NOMO-1 (cell line): ENCODE data around the gene EFNA3.

Source experiments
- DNase-seq, 2 experiments: peaks; one replicate each; lab custom pipeline; 2025; ENCODE audit not compliant: unreplicated experiment in 2 of 2; lab: John Stamatoyannopoulos, UW

Gene EFNA3

GRCh38 chr1:155128755-155129473 is 50.3 kb downstream of the EFNA3 start:
- DNase-seq, result no peak

- no peak for DNase-seq
Observed at GRCh38 chr1:155130272-155131006, 51.8 kb downstream of the EFNA3 start.

- no peak for DNase-seq
Observed at GRCh38 chr1:155131285-155131684, 52.6 kb downstream of the EFNA3 start.

DNA sequence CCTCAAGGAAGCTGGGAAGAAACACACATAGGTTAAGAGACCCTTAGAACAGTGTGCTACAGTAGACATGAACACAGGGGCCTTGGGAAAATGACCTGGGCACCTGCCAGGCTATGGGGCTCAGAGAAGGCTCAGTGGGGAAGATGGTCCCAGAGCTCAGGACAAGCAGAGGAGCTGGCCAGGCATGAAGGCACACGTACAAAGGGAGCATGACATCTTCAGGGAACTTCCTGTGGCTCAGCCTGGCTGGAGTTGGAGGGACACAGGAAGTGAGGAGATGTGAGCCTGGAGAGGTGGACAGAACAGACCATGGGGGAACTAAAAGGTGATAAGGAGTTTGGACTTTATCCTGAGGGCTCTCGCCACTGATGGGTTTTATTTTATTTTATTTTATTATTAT is 53.2 kb downstream of the EFNA3 start:
- DNase-seq, result no peak

GRCh38 chr1:155133799-155134281 is 55.2 kb downstream of the EFNA3 start:
- no peak for DNase-seq

GRCh38 chr1:155134322-155134721 is 55.7 kb downstream of the EFNA3 start:
- DNase-seq, result no peak

DNA sequence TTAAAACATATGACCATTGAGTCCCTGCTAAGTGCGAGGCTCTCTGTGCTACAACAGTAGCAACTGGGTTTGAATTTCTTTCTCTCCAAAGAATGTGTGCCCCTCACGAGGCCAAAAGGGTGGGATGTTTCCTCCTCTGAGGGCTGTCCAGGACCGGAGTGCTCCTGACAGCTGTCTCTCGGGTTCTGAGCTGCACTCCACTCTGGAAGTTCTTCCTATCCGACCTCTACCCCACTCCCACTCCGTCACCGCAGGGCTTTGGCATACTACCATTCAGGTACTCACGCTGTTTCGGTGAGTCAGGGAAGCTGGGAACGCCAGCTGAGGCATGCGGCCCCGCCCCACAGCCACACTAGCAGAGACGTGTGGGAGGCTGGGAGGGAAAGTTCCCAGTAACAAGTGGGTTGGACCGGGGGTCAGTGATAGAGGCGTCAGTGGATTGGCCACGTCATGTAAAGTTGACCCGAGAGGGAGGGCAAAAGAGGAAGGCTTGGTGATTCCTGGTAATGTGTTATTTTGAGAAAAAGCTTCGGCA is 56.3 kb downstream of the EFNA3 start:
- peak; percentile 44 to 65 for DNase-seq

DNA sequence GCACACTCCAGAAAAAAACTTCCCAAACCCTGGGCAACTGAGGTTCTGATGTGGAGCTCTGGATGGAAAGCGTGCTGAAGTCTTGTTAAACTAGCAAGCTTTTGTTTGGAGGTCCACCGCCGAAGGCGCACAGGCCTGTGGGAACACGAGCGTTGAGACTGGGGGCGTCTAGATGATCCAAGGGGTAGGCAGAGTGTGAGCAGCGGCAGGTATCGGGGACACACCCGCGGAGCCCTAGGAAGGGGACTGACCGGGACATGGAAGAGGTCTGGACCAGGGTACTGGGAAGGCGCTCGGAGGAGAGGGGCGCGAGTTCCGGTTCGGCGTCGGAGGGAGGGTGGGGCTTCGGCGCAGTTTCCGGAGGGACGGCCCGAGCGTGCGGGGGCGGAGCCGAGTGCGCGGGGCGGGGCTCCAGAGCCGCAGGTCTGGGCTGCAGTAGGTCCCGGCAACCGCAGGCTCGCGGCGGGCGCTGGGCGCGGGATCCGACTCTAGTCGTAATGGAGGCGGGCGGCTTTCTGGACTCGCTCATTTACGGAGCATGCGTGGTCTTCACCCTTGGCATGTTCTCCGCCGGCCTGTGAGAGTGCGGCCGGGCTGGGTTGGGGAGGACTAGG is 56.9 kb downstream of the EFNA3 start, which contains the start of gene SLC50A1:
TSS of gene SLC50A1 (plus strand) at position 438 of the 614 bp plus-strand sequence. CDS start at position 498, 60 bp downstream.
- peak; percentile 85 to 91 for DNase-seq

GRCh38 chr1:155136748-155137147 is 58.1 kb downstream of the EFNA3 start:
- DNase-seq, result no peak
